BLaER1 treated with 17β-estradiol and CSF1 and Interleukin-3, amounts not matched to agents 10 nM and 100 nM (cell line): ENCODE measurements around the gene NRSN1.

Experiments used
- H3K27ac ChIP-seq, 11 experiments: shearing (Covaris generic); formaldehyde crosslinking; 2 replicates each; pipeline ENCODE4 v1.8.1; 2022
- H3K27me3 ChIP-seq, 11 experiments: shearing (Covaris generic); formaldehyde crosslinking; 2 replicates each; pipeline ENCODE4 v1.8.1; 2022
- H3K36me3 ChIP-seq, 11 experiments: shearing (Covaris generic); formaldehyde crosslinking; 2 replicates each; pipeline ENCODE4 v1.8.1; 2022
- H3K4me1 ChIP-seq, 10 experiments: shearing (Covaris generic); formaldehyde crosslinking; 2 replicates each; pipeline ENCODE4 v1.8.1; 2022
- H3K4me2 ChIP-seq, 11 experiments: shearing (Covaris generic); formaldehyde crosslinking; 2 replicates each; pipeline ENCODE4 v1.8.1; 2022
- H3K4me3 ChIP-seq, 10 experiments: shearing (Covaris generic); formaldehyde crosslinking; 2 replicates each; pipeline ENCODE4 v1.8.1; 2022
- H3K9ac ChIP-seq, 11 experiments: shearing (Covaris generic); formaldehyde crosslinking; 2 replicates each; pipeline ENCODE4 v1.8.1; 2022
- H3K9me3 ChIP-seq, 11 experiments: shearing (Covaris generic); formaldehyde crosslinking; replicated peaks in 1 of 11; 2 replicates each; pipeline ENCODE4 v1.8.1; 2022
- H4K20me1 ChIP-seq, 11 experiments: shearing (Covaris generic); formaldehyde crosslinking; 2 replicates each; pipeline ENCODE4 v1.8.1; 2022
- Cebpa-rat ChIP-seq, 11 experiments: shearing (Covaris generic); IDR thresholded peaks; 2 replicates each; pipeline ENCODE4 v1.8.1; 2022

The NRSN1 gene

DNA sequence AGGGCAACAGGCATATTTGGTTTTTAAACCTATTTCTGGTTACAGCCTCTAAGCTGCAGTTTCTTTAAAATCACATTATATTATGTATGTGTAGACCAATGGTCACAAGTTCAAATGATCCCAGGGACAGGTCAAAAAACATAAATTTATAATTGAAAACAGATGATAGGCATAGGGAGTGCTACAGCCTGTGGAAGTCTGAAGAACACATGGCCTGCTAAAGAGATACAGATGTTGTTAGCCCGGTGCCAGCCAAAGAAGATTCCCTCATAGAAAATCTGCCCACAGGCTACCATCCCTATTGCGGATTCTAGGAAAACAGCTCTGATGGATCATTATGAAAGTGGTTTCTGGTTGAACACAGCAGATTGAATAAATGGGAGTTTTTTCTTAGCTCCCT, 65.3 kb downstream of the NRSN1 start:
- Histone ChIP-seq H3K4me2 (no peak overlapping the region), H3K27ac (no peak overlapping the region), H3K36me3 (no peaks in the 10 kb centered on the region), H4K20me1 (no peaks in the 10 kb centered on the region), H3K9me3 (peaks cover 0 to 9% (median 0%) of the 10 kb centered on the region in 11 experiments; a peak in 3 of 22 replicates), H3K4me1 (no peaks in the 10 kb centered on the region), H3K27me3 (no peaks in the 10 kb centered on the region), H3K4me3 (no peak overlapping the region), H3K9ac (no peak overlapping the region)
- no peak for TF ChIP-seq Cebpa-rat (IDR thresholded peaks at IDR 0.05)

DNA sequence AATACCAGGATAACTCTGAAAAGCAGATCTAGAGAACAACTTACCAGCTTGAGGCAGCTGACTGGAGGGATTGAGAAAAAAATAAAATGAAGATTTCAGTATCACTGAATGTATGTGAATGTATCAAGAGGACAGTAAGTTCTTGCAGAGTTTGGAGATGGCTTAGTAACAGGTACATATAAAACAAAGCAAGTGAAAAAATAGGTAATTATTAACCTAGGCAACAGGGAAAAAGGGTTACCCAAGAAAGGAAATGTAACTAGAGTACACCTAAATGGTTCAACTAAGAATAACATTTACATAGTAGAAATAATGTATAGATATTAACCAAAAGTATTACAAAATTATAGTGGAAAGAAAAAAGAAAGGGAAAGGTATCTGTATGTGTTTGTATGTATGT, 67.3 kb downstream of the NRSN1 start:
- no peaks in the 10 kb centered on the region for H4K20me1 ChIP-seq
- H3K9me3 ChIP-seq, result peaks cover 0 to 9% (median 0%) of the 10 kb centered on the region in 11 experiments; a peak in 3 of 22 replicates
- H3K27me3 ChIP-seq, result no peaks in the 10 kb centered on the region
- H3K36me3 ChIP-seq, result no peaks in the 10 kb centered on the region
- no peak overlapping the region for H3K27ac ChIP-seq
- no peak overlapping the region for H3K9ac ChIP-seq
- no peaks in the 10 kb centered on the region for H3K4me1 ChIP-seq
- no peak overlapping the region for H3K4me2 ChIP-seq
- TF ChIP-seq Cebpa-rat (IDR thresholded peaks at IDR 0.05), result no peak
- no peak overlapping the region for H3K4me3 ChIP-seq

DNA sequence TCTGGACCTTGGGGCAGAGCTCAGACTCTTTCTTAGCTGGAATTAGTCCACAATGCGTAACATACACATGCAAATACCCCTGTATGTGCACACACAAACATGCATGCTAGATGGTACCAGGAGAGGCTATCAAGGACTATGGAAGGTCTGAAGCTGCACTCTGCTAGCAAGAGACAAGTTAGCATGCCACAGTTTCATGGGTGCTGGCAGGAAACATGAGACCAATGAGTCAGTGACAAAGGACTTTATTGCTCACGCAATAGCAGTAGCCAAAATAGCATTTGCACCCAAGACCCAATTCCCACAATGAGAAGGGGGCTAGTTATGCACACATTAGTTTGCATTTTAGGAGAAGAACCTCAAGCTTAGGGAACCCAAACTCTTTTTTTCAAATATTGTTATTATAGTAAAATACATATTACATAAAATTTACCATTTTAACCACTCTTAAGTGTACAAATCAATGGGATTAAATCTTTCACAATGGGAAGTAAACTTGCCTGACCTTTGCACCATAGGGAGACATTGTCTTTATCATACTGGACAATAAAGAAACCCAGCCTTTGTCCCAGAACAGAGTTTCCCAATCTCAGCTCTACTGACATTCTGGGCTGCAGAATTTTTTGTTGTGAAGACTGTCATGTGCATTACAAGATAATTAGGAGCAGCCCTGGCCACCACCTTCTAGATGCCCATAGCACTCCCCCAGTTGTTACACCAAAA, 69.1 kb downstream of the NRSN1 start:
- Histone ChIP-seq H3K27ac (no peak overlapping the region), H3K9me3 (peaks cover 0 to 9% (median 0%) of the 10 kb centered on the region in 11 experiments; a peak in 3 of 22 replicates), H4K20me1 (no peaks in the 10 kb centered on the region), H3K9ac (no peak overlapping the region), H3K27me3 (no peaks in the 10 kb centered on the region), H3K4me1 (no peaks in the 10 kb centered on the region), H3K4me3 (no peak overlapping the region), H3K36me3 (no peaks in the 10 kb centered on the region), H3K4me2 (no peak overlapping the region)
- TF ChIP-seq Cebpa-rat (IDR thresholded peaks at IDR 0.05), result no peak

DNA sequence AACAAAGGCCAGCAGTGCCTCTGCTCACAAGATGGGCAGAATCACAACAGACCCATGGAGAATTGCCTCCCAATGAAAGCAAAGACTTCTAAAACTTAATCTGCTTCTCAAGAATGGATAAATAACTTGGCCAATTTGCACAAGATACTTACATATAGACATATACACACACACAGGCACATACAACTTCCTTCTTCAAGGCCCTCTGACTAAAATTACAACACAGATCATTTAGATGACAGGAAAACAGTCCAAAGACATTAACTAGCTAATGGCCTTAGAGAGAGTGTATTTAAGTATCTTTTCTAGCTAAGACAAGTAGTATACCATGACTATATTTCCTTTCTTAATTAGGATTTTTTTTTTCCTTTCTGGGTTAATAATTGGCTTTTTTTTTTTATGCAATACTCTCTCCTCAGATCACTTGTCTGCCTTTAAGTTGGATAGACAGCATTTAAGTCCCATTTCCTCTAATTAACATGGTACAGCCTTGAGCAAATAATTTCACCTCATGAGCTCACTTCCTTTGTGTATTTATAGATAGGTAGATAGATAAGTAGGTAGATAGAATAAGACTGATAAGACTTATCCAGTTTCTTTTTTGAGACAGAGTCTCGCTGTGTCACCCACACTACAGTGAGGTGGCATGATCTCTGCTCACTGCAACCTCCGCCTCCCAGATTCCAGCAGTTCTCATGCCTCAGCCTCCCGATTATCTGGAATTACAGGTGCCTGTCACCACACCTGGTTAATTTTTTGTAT, 70.0 kb downstream of the NRSN1 start:
- no peaks in the 10 kb centered on the region for H4K20me1 ChIP-seq
- no peak overlapping the region for H3K9ac ChIP-seq
- H3K4me1 ChIP-seq, result no peaks in the 10 kb centered on the region
- H3K4me3 ChIP-seq, result no peak overlapping the region
- TF ChIP-seq Cebpa-rat (IDR thresholded peaks at IDR 0.05), result no peak
- H3K27me3 ChIP-seq, result no peaks in the 10 kb centered on the region
- no peak overlapping the region for H3K4me2 ChIP-seq
- H3K36me3 ChIP-seq, result no peaks in the 10 kb centered on the region
- H3K9me3 ChIP-seq, result peaks cover 0 to 9% (median 0%) of the 10 kb centered on the region in 11 experiments; a peak in 3 of 22 replicates
- no peak overlapping the region for H3K27ac ChIP-seq
